GM10248 (cell line): ENCODE results near the gene MAMSTR.

ENCODE experiments used
- CTCF ChIA-PET: fragments of 300-600 bp; sonication (Branson Sonifier 250); formaldehyde crosslinking; extraction: SDS; loops from one replicate; lab custom pipeline; 2021; ENCODE audit warnings: antibody characterized with exemption; lab: Yijun Ruan, JAX
- POLR2A ChIA-PET: fragments of 350-650 bp; sonication (Branson Sonifier 250); formaldehyde crosslinking; extraction: SDS; loops from one replicate; lab custom pipeline; 2020; ENCODE audit warnings: antibody characterized with exemption; lab: Yijun Ruan, JAX
- DNase-seq: peaks from one replicate; pipeline ENCODE4 v3.0.0; 2012; ENCODE audit errors: extremely low spot score
- CTCF ChIP-seq: IDR thresholded peaks from 2 replicates; pipeline ENCODE4 v1.5.1; 2012; ENCODE audit warnings: mild to moderate bottlenecking, low read depth; ENCODE audit errors: extremely low read depth, missing control alignments, control extremely low read depth

MAMSTR gene

DNA sequence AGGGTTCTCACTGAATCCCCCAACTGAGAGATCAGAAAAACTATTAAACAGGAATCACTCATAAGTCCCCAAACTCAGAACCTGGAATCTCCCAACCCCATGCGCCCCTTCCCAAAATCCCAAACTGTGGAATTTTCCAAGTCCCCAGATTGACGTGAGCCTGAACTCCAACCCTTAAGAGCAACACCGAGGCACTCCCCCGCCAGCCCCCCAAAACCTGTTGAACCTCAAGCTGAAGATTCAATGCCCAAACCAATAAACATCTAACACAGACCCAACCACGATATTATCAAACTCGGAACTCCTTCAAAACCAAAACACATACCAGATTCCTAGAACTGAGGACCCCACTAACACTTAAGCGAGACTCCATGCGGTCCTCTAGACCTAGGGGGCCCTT is 26.6 kb upstream of the MAMSTR start:
- POLR2A ChIA-PET, result no interaction called here
- CTCF ChIA-PET, result interaction anchor here (1.1 to 1.8 kb wide), 3 partner anchors 42 to 96 kb away, joined by 3 to 6 read pairs (median 4); no protein-coding TSS in a partner anchor
- TF ChIP-seq CTCF, result no peak

GRCh38 chr19:48745208-48745995 is 25.9 kb upstream of the MAMSTR start:
- peak; percentile 68 for DNase-seq
- POLR2A ChIA-PET, result no interaction called here
- TF ChIP-seq CTCF, result no peak
- CTCF ChIA-PET, result interaction anchor here (1.2 to 1.9 kb wide), 2 partner anchors 70 to 99 kb away, joined by 3 to 6 read pairs; partner anchors contain the start of gene CA11

More for the DNA sequence above, 26.6 kb upstream of the MAMSTR start:
- no peak for DNase-seq

GRCh38 chr19:48742096-48742495 is 22.6 kb upstream of the MAMSTR start:
- POLR2A ChIA-PET, result no interaction called here
- CTCF ChIA-PET, result no interaction called here
- DNase-seq, result no peak
- no peak for TF ChIP-seq CTCF

GRCh38 chr19:48741129-48741999 is 21.8 kb upstream of the MAMSTR start:
- POLR2A ChIA-PET, result no interaction called here
- no peak for TF ChIP-seq CTCF
- no peak for DNase-seq
- CTCF ChIA-PET, result no interaction called here

DNA sequence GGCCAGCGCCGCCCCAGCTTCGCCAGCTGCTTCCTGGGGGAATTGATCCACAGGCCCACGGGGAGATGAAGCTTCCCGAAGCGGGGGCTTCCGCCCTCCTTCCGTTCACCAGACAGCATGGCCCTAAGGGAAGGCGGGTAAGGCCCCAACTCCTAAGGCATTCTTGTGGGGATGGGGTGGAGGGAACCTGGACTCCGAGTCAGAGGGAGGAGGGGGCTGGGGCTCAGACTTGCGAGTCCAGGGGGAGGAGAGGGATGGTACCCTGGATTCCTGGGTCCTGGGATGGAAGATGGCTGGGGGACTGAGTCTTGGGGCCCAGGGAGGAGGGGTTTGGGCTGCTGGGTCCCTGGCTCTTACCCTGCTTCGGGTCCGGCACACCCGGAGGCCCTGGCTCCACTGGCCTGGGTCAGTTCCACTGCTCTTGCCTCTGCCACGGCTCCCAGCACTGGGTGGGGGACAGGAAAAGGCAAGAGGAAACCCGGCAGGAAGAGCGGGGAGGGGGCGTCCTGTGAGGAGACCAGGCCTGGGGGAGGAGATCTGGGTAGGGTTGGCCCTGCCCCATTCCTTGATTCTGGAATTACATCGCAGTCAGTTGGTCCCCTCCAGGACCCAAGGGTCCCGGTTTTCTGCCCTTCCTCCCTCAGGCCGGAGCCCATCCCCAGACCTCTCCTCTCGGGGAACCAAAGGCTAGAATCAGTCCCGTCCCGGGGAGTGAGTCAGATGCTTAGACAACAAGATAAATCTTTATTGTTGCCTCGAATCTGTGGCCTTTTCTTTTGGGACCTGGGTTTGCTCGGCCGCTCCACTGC is 20.8 kb upstream of the MAMSTR start, which contains the start of gene RASIP1:
Gene RASIP1, minus strand, starts transcription at position 447 of the 809 bp plus-strand sequence. Its CDS starts 328 bp downstream, at position 119.
- CTCF ChIA-PET, result interaction anchor here (0.6 to 2.3 kb wide), 3 partner anchors 13 to 102 kb away, joined by 3 to 13 read pairs (median 6); no protein-coding TSS in a partner anchor
- TF ChIP-seq CTCF, result no peak
- POLR2A ChIA-PET, result interaction anchor here (0.7 kb wide), 1 partner anchor 184 kb away, joined by 3 read pairs; no protein-coding TSS in a partner anchor
- no peak for DNase-seq
